Fibroblast of the conjunctiva (primary cell): Measurements from ENCODE around the gene BSND.

Experiments
- DNase-seq: peaks from one replicate; pipeline ENCODE4 v3.0.0-alpha.2; 2010; ENCODE audit warnings: low read depth

The BSND gene

DNA sequence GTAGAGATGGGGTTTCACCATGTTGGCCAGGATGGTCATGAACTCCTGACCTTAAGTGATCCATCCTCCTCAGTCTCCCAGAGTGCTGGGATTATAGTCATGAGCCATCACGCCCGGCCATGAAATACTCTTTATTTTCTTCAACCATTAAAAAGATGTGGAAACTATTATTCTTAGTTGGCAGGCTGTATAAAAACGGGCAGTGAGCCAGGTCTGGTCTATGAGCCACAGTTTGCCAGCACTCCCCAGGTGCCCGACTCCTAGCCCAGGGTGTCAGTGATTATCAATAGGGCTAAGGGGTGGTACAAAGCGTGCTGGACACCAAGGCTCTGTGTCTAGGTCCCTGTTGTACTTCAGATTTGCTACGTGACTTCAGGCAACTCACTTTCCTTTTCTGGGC is 22.0 kb upstream of the BSND start:
- no peak for DNase-seq

DNA sequence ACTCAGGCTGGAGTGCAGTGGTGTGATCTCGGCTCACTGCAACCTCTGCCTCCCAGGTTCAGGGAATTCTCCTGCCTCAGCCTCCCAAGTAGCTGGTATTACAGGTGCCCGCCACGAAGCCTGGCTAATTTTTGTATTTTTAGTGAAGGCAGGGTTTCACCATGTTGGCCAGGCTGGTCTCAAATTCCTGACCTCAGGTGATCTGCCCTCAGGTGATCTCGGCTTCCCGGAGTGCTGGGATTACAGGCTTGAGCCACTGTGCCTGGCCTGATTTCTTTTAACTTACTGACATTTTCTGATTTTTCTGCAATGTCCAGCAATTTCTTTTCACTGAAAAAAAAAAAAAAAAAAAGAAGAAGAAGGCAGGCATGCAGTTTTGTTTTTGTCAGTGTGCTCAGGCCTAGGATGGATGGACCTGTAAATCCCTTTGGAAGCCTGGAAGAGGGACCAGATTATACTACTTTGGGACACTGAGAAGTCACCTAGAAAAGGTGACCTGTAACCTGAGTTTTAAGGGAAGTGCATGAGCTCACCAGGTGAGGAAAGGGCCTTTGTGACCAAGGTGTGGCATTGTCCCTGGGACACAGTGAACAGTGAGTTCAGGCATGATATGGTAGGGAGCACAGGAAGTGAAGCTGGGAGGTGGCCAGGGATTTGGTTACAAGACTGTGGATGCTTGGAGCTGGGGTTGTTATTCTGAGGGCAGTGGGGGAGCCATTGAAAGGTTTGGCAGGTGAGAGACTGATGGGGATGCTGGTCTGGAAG is 21.0 kb upstream of the BSND start:
- DNase-seq, result no peak

DNA sequence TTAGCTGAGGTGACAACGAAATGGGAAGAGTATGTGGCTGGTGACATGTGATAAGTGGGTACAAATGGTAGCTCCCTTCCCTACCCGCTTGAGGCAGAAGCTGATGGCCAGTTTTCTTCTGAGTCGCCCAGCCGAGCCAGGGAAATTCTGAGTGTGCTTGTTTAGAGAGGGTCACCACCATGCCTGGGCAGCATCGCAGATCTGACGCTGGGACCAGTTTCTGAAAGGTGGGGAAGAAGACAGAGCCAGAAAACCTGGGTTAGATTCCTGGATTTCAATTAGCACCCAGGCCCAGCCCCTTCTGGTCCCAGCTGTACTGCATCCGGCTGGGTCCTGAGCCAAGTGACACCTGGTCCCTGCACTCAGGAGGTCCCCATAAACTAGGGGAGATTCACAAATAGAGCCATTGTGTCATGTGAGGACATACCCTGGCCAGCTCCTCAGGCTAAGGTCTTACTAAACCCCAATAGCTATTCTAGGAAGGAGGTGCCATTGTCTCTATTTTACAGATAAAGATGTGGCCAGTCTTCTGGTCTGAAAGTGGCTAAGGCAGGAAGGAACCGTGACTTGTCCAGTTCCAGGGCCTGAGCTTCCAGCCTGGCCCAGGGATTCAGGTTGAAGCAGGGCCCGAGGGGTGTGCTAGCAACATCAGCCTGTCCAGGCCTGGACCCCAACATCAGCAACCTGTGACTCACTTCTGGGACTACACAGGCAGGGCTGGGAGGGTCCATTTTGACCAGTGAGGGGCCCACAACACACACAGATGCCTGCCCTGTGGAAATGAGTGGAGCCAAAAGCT is 20.0 kb upstream of the BSND start:
- no peak for DNase-seq

DNA sequence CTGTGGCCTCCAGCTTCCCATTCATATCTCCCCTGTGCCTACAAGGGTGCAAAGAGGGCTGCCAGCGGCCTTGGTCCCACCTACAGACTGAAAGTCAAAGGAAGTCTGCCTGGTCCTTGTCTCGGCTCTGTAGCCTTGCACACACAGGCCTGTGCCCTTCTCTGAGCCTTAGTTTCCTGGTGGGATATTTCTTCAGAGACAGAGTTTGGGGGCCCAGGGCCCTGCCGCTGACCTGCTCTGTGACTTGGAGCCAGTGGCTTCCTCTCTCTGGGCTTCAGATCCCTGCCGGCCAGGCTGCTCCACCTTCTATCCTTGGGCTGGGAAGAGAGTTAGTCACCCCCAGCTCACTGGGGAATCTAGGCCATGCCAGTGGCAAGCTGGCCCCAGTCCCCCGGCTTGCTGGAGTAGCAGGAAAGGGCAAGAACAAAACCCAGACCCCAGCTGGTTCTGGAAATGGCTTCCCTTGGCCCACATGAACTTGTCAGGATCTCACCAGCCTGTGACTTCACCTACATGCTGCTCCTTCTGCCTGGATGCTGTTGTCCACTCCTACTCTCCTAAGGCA is 19.3 kb upstream of the BSND start:
- DNase-seq, result no peak

DNA sequence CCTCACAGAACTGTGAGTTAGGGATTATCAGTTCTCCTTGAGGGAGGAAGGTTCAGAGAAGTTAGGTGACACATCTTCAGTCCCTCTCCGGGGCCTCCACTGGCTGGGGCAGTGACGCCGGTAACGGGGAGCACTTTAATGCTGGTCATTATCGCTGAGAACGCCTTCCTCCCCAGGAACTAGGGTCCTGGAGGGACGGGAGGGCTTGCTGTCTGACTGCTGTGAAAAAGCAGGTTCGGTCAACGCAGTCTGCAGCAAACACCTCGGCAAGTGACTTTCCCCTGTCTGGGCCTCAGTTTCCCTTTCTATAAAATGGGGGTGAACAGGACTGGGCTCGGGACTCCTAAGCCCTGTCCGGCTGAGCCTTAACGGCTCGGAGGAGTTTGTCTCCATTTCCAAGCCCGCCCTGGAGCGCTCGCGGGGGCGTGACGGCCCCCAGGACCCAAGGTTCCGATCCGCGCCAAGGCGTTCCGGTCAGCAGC is 18.6 kb upstream of the BSND start:
- no peak for DNase-seq

DNA sequence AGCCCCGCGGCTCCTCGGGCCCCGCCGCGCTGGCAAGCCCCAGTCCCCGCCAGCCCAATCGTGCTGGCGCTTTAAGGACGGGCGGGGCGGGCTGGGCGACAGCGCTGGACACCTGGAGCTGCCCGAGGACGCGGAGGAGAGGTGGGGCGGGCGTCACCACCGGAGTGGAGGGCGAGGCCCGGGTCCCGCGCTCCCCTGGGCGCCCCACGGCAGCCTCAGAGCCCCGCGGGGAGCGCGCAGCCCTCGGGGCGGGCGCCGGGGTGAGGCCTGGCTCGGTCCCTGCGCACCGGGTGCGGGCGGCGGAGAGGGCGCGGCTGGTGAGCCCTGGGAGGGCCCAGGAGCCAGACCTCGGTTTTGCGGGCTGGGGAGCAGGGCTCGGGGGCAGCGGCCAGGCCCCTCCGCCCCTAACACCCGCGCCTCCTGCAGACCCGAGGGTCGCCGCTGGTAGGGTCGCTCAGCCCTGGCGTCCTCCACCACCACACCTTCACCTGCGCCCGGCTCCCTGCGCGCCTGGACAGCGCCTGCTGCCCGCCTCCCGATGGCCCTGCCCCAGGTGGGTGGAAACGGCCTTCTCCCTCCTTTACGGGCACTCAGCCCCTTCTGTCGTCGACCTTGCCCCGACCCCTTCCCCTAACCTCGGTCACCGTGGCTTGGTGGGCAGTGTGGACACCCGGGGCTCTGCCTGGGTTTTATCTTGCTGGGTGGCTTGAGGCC is 18.0 kb upstream of the BSND start, which contains the start of gene TMEM61:
Gene TMEM61 (plus strand): TSS at position 101 of the 714 bp plus-strand sequence. CDS start 438 bp downstream, at position 539.
- DNase-seq, result no peak

DNA sequence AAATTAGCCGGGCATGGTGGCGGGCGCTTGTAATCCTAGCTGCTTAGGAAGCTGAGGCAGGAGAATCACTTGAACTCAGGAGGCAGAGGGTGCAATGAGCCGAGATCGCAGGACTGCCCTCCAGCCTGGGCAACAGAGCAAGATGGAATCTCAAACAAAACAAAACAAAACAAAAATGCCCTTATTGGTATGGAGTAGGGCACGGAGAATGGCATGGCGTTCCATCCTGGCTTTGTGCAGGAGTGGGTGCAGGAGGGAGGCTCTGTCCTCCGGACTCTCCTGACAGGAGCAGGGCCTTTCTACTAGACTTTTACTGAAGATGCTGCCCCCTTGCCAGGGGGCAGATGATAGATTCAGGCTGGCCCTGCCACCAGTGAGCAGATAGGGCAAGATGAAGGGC is 17.3 kb upstream of the BSND start:
- no peak for DNase-seq

DNA sequence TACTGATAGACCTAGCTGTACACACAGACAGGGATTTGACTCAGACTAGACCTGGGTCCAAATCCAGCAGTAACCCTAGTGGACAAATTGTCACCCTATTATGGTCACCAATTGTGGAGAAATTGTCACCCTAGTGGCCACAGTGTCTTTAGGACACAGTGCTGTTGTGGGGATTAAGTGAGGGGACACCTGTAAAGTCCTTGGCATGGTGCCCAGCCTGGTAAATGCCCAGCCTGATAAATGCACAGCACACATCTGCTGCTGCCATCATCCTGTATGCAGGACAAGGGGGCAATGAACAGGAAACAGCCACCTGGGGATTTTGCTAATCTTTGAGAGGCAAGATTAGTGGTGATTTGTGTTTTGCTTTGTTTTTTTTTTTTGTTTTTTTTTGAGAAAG is 16.0 kb upstream of the BSND start:
- no peak for DNase-seq

DNA sequence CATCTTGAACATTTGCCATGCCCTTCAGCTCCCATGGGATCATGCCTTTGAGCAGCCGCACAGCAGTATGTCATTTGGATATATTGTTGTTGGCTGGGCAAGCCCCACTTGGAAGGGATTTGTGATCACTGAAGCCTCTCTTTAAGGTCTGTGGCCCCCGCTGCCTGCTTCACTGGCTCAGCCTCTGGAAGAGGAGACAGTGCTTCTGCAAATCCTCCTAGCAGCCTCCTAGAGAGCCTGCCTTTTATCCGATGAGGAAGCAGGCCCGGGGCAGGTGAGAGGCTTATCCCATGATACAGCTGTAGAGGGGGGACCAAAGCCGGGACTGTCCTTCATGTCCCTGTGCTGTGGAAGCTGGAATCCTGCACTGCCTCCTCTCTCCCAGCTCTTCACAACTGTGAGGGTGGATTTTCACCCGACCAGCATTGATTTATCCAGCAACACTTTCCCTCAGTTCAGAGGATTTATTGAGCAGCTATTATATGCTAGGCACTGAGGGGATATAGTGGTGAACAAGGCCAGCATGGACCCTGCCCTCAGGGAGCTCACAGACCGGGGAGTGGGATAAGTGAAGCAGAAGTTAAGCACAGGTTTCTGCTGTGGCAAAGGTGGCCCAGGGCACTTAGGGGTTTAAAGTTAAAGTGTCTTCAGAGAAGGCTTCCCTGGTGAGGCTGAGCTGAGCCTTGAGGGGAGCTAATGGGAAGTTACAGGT is 14.4 kb upstream of the BSND start:
- DNase-seq, result no peak

DNA sequence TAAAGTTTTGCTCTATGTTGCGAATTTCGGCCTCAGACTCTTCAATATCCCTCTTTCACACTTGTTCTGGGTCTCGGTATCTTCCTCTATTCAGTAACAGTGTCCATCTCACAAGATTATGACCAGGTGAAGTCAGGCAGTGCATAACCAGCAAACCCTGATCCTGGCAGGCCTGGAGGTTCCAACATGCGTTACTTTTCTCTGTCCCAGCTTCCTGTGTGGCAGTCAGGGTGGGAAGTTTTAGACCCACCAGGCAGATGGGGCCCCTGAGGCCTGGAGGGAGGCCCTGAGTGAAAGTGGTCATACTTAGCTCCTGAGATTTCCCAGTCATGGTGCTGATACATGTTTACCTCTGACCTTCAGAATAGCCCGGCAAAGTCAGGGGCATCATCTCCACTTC is 13.2 kb upstream of the BSND start:
- DNase-seq, result no peak

DNA sequence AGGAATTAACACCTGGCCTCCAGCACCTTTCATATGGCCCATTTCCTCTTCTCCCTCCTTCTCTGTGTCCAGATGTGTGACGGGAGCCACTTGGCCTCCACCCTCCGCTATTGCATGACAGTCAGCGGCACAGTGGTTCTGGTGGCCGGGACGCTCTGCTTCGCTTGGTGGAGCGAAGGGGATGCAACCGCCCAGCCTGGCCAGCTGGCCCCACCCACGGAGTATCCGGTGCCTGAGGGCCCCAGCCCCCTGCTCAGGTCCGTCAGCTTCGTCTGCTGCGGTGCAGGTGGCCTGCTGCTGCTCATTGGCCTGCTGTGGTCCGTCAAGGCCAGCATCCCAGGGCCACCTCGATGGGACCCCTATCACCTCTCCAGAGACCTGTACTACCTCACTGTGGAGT is 12.7 kb upstream of the BSND start:
- DNase-seq, result no peak

DNA sequence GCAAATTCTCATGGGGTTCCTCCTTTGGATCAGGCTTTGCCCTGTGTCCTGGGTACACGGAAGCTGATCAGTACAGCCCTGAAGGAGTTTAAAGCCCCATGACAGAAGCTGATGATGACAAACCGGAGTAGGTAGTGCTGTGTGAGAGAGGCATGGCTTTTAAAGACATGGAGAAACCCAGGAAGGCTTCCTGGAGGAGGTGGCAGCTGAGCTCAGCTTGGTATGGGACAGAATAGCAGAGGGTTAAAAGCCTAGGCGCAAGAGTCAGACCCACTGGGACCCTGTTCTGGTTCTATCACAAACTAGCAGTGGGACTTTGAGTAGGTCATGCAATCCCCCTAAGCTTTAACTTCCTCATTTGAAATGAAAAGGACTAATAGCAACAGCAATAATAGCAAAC is 12.2 kb upstream of the BSND start:
- DNase-seq, result no peak

DNA sequence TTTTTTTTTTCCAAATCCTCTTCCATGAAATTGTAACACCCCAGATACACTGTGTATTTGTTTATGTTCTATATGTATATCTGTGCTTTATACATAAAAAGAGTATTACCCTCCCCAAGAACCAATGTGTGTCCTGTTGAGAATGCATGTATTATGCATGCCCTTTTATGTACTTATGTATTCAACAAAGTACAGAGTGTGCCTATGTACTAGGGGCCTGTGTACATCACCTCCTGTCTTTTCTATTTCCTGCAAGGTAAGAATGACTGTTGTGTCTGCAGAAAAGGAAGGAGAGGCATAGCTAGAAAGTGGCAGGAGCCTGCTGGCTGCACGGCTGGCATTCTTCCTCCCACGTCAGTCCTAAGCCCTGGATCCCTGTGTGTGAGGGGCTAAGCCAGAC is 11.3 kb upstream of the BSND start:
- no peak for DNase-seq

DNA sequence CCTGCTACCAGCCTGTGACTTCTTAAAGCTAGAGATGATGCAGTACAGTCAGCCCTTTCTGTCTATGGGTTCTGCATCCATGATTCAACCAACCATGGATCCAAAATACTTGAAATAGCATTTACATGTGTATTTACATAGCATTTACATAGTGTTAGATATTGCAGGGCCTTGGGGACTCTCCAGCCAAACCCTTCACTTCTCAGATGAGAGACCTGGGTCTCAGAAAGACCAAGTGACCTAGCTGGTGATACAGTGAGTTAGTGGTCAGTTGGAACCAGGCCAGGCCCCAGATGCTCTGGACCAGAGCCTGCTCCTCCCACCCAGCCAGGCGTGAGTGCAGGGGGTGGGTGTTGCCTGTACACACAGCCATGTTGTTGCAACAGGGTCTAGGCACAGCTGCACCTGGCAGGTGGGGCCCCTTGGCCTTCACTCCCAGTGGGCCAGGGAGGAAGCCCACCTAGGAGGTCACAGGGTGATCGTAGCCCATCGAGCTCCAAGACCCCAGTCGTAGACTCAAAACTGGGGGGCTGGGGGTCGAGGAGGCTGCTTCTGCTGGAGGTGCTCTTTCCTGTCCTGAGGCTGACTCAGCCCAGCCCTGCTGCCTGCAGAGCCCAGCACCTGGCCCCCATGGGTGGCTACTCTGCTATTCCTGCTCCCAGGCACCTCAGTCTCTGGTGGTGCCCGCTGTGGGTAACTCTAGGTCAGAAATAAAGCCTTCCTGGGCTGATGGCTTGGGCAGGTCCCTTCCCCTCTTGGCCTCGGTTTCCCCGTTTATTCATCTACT is 10.6 kb upstream of the BSND start:
- no peak for DNase-seq

DNA sequence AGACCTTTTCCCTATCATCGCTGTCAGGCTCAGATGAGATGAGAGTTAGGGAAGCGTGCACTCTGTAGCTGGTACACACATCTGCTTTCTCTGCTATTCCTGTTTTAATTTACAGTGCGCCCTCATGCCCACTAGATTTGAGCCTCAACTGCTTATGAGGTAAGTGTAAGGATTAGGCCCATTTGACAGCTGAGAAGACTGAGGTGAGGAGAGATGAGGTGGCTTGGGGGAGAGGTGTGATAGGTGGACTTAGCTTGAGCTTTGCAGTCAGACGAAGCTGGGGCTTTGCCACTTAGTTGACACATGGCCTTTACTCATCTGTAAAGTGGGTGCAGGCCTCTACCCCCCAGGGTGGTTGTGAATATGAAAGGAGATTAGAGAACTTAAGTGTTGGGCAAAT is 9.8 kb upstream of the BSND start:
- no peak for DNase-seq

DNA sequence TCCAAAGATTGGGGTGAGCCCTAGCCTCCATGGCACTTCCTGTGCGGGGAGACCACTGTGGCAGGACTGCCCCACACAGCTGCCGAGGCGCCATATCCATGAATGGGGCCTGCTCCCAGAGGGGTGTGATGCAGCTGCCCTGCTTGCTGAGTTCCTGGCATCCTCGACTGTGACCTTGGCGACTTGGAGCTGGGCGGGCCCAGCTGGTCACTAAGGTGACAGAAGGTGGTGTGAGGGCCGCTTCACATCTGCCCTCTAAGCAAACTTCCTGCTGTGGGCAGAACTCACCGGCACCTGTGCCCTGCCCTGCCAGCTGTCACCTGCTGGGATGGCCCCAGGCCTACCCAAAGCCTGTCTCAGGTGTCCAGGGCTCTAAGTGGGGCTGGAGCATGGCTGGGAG is 9.3 kb upstream of the BSND start:
- DNase-seq, result no peak

DNA sequence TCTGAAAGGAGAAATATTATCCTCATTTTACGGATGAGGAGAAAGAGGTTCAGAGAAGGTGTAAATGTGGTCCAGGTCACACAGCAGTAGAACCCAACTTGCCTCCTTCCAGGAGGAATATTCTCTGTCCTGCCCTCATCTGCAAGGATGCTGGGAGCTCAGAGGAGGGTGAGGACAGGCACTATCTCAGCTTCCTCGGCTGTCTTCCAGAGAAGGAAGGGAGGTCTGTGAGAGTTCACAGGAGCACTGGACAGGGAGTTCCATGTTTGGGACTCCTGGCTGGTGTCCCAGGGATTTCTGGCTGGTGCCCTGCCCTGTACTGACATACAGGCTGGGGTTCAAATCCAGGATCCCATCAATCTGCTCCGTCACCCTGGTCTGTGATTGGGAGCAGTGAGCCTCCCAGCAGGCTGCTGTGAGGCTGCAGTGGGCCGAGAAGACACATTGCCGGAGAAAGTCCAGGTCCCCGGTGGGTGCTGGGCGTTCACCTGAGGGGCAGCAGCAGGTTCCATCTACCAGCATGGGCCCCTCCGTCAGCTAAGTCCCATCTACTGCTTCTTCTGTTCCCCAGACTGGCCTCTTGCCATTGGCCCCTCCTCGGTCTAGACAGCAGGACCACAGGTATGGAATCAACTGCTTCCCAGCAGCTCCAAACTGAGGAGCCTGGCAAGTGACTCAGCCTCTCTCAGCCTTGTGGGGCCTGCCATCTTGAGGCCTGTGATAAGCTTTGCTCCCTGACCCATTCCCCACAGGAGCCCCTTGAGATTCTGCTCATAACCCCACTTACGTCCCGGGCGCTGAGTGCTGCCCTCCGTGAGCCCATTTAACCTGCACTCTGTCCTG is 8.5 kb upstream of the BSND start:
- DNase-seq, result no peak

DNA sequence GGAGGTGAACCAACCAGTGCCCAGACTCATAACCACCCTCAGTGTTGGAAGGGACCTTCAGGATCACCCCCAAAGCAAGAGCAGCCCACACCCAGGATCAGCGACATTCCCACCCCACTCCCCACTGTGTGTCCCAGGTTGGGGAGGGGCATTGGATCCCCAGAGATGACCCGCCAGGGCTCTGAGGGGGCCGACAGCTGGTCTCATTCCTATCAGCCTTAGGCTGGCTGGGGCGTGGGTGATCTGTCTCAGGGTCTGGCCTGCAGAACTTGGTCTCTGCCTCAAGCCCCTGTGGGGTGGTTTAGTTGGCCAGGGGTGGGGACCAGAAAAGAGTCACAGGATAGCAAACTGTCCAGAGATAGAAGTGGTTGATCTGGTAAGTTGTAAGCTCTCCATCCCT is 7.8 kb upstream of the BSND start:
- no peak for DNase-seq

DNA sequence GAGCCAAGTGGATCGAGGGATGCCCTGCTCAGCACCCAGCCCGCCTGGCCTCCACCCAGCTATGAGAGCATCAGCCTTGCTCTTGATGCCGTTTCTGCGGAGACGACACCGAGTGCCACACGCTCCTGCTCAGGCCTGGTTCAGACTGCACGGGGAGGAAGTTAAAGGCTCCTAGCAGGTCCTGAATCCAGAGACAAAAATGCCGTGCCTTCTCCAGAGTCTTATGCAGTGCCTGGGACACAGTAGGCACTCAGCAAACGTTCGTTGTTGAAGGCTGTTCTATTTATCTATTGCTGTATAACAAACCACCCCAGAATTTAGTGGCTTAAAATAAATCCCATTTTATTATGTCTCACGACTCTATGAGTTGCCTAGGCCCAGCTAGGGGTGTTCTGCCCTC is 6.8 kb upstream of the BSND start:
- DNase-seq, result no peak

DNA sequence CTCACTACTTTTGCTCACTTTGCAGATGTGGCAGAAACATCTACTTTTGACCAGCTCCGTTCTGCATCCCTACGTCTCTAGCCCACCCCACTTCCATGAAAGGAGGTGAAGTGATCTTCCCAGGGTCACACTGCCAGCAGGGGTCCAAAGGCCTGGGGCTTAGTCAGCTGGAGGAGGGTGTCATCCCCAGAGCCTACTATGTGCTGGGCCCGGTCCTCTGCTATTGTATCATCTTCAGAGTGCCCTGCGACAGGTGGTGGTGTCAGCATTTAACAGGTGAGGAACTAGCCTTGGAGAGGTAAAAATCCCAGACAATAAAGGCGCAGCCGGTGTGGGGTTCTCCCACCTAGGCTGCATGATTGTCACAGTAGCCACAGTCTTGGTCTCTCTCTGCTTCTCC is 5.6 kb upstream of the BSND start:
- DNase-seq, result no peak
